Measurements from ENCODE around the gene GATM. TPM values are rescaled to one million over a fixed set of nuclear protein-coding genes. Genes with fewer than 3 reads are reported as not detected.
A peak's percentile ranks its signal among the peaks of the same experiment; 100 is the strongest.

The GATM gene
- total and polyA plus RNA-seq, 2 donors from 2014 or later: 79.5 to 421 TPM

DNA sequence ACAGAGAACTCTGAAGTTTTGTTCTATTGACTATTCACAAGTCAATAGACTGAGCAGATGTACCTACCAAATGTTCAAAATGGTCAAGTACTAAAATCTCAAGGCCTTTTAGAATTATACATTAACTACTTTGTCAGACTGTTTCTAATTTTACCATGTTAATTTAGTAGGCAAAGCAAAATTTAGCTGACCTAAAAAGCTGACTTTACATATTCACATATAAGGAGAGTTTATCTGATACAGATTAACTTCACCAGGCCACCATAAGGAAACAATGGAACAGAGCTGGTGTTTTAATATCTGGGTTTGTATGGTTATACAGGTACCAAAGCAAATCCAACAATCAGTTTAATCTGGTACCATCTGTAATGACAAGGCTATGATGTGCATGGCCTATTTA is 15.9 kb downstream of the GATM start:
- peak overlapping the region; percentile 56 to 71 for H3K27ac ChIP-seq (ENCODE audit: low read depth in 2 of 2, low read length in 2 of 2)
- intact Hi-C loops (cut with DNase I): no loop called here
- H3K9me3 ChIP-seq (ENCODE audit: control insufficient read depth in 2 of 3, insufficient read depth in 1 of 3, low read length in 3 of 3): no peaks in the 10 kb centered on the region
- FAIRE-seq (no peak), DNase-seq (no peak)
- TF ChIP-seq, protein P1, sequence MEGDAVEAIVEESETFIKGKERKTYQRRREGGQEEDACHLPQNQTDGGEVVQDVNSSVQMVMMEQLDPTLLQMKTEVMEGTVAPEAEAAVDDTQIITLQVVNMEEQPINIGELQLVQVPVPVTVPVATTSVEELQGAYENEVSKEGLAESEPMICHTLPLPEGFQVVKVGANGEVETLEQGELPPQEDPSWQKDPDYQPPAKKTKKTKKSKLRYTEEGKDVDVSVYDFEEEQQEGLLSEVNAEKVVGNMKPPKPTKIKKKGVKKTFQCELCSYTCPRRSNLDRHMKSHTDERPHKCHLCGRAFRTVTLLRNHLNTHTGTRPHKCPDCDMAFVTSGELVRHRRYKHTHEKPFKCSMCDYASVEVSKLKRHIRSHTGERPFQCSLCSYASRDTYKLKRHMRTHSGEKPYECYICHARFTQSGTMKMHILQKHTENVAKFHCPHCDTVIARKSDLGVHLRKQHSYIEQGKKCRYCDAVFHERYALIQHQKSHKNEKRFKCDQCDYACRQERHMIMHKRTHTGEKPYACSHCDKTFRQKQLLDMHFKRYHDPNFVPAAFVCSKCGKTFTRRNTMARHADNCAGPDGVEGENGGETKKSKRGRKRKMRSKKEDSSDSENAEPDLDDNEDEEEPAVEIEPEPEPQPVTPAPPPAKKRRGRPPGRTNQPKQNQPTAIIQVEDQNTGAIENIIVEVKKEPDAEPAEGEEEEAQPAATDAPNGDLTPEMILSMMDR (IDR thresholded peaks at IDR 0.05; ENCODE audit: borderline replicate concordance, extremely low read depth, insufficient read depth): no peak
- H3K4me3 ChIP-seq (ENCODE audit: low read length in 3 of 3): no peak overlapping the region
- peaks cover 0 to 38% (median 10%) of the 10 kb centered on the region in 3 donors for H3K36me3 ChIP-seq (ENCODE audit: control insufficient read depth in 2 of 3, insufficient read depth in 3 of 3, low read length in 3 of 3)
- no peak overlapping the region for H3K9ac ChIP-seq (ENCODE audit: low read length in 3 of 3)
- H3K4me1 ChIP-seq (ENCODE audit: control insufficient read depth in 2 of 3, insufficient read depth in 2 of 3, low read depth in 1 of 3, low read length in 3 of 3): peaks cover 0 to 35% (median 14%) of the 10 kb centered on the region in 3 donors
- H3K27me3 ChIP-seq (ENCODE audit: control insufficient read depth, insufficient read depth, low read length): no peaks in the 10 kb centered on the region

DNA sequence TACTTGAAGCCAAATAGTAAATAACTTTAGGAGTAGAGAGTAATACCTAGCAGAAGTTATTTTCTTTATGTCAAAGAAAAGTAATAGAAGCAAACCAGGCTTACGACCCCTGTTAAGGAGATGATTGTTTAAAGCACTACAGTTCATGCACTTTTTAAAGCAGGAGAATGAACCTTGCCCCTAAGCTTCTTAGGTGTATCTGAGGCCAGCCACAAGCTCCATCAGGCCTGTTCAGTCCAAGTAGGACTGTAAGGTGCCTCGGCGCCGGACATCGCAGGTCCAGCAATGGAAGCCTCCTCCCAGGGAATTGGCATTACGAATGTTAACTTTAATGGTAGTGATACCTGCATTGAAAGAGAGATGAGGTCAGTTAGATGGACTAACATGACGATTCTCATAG is 16.5 kb downstream of the GATM start:
- Histone ChIP-seq H3K27ac (ENCODE audit: low read depth in 2 of 2, low read length in 2 of 2) (peak overlapping the region; percentile 11 to 71), H3K4me1 (ENCODE audit: control insufficient read depth in 2 of 3, insufficient read depth in 2 of 3, low read depth in 1 of 3, low read length in 3 of 3) (peaks cover 0 to 35% (median 14%) of the 10 kb centered on the region in 3 donors)

DNA sequence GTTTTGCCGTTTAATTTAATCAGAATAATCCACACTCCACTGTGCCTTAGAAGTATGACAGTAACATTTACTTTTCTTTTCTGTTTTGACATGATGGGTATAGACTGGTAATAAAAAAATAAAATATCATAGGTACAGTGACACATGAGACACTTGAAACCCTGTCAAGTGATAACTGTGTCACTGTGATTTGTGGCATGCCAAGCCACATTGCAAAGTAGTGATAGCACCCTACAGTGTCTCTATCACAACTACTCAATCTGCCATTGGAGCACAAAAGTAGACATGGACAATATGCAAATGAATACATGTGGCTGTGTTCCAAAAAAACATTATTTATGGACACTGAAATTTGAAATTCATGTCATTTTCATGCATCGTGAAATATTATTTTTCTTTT is 22.5 kb downstream of the GATM start:
- peaks cover 0 to 15% (median 0%) of the 10 kb centered on the region in 3 donors for H3K4me1 ChIP-seq (ENCODE audit: control insufficient read depth in 2 of 3, insufficient read depth in 2 of 3, low read depth in 1 of 3, low read length in 3 of 3)
- no peak overlapping the region for H3K9ac ChIP-seq (ENCODE audit: low read length in 3 of 3)
- peaks cover 0 to 17% (median 3%) of the 10 kb centered on the region in 3 donors for H3K36me3 ChIP-seq (ENCODE audit: control insufficient read depth in 2 of 3, insufficient read depth in 3 of 3, low read length in 3 of 3)
- H3K9me3 ChIP-seq (ENCODE audit: control insufficient read depth in 2 of 3, insufficient read depth in 1 of 3, low read length in 3 of 3): no peaks in the 10 kb centered on the region
- H3K27ac ChIP-seq (ENCODE audit: low read depth in 2 of 2, low read length in 2 of 2): no peak overlapping the region
- FAIRE-seq (no peak), DNase-seq (no peak)
- TF ChIP-seq, protein P1 (IDR thresholded peaks at IDR 0.05; ENCODE audit: borderline replicate concordance, extremely low read depth, insufficient read depth): no peak
- H3K27me3 ChIP-seq (ENCODE audit: control insufficient read depth, insufficient read depth, low read length): no peaks in the 10 kb centered on the region
- intact Hi-C loops (cut with DNase I): no loop called here
- H3K4me3 ChIP-seq (ENCODE audit: low read length in 3 of 3): no peak overlapping the region

More for the DNA sequence above, 16.5 kb downstream of the GATM start:
- FAIRE-seq (no peak), DNase-seq (no peak)
- no peak overlapping the region for H3K9ac ChIP-seq (ENCODE audit: low read length in 3 of 3)
- peaks cover 0 to 38% (median 10%) of the 10 kb centered on the region in 3 donors for H3K36me3 ChIP-seq (ENCODE audit: control insufficient read depth in 2 of 3, insufficient read depth in 3 of 3, low read length in 3 of 3)
- no peaks in the 10 kb centered on the region for H3K27me3 ChIP-seq (ENCODE audit: control insufficient read depth, insufficient read depth, low read length)
- H3K4me3 ChIP-seq (ENCODE audit: low read length in 3 of 3): no peak overlapping the region
- H3K9me3 ChIP-seq (ENCODE audit: control insufficient read depth in 2 of 3, insufficient read depth in 1 of 3, low read length in 3 of 3): no peaks in the 10 kb centered on the region
- TF ChIP-seq, protein P1 (IDR thresholded peaks at IDR 0.05; ENCODE audit: borderline replicate concordance, extremely low read depth, insufficient read depth): no peak
- intact Hi-C loops (cut with DNase I): no loop called here

DNA sequence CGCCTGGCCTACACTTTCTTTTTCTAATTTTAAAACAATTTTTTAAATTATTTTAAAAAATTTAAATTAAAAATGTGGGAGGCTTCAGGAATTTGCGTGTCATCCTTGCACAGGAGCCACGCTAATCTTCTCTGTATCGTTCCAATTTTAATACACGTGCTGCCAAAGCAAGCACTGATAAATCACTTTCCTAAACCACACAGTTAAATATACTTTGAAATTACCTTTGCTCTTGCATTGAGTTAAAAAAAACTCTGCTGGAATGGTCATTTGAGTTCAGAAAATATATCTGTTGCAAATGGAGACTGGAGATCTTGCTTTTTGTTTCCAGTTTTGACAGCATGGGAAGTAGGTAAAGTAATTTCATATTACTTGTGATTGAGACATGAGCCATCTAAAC is 23.6 kb downstream of the GATM start:
- H3K9ac ChIP-seq (ENCODE audit: low read length in 3 of 3): no peak overlapping the region
- no peaks in the 10 kb centered on the region for H3K27me3 ChIP-seq (ENCODE audit: control insufficient read depth, insufficient read depth, low read length)
- no peak for DNase-seq
- TF ChIP-seq, protein P1 (IDR thresholded peaks at IDR 0.05; ENCODE audit: borderline replicate concordance, extremely low read depth, insufficient read depth): no peak
- H3K27ac ChIP-seq (ENCODE audit: low read depth in 2 of 2, low read length in 2 of 2): no peak overlapping the region
- H3K9me3 ChIP-seq (ENCODE audit: control insufficient read depth in 2 of 3, insufficient read depth in 1 of 3, low read length in 3 of 3): no peaks in the 10 kb centered on the region
- no peak overlapping the region for H3K4me3 ChIP-seq (ENCODE audit: low read length in 3 of 3)
- H3K4me1 ChIP-seq (ENCODE audit: control insufficient read depth in 2 of 3, insufficient read depth in 2 of 3, low read depth in 1 of 3, low read length in 3 of 3): peaks cover 0 to 5% (median 0%) of the 10 kb centered on the region in 3 donors
- no peak for FAIRE-seq
- intact Hi-C loops (cut with DNase I): no loop called here
- H3K36me3 ChIP-seq (ENCODE audit: control insufficient read depth in 2 of 3, insufficient read depth in 3 of 3, low read length in 3 of 3): peaks cover 0 to 11% (median 0%) of the 10 kb centered on the region in 3 donors

Data from kidney (tissue), 14 donors.